GM13976 (cell line): ENCODE results near the gene CHCHD3.
"Not testable (repeated sequence)": the region's sequence is repeated elsewhere in the genome, so short reads cannot be mapped to it uniquely, and the experiment has no call there.

Source experiments
- DNase-seq: peaks from one replicate; pipeline ENCODE4 v3.0.0; 2012; ENCODE audit warnings: low spot score
- in situ Hi-C: fragments of 300-500 bp; cut with MboI; formaldehyde crosslinking; loops from one replicate; pipeline ENCODE4 v1.12.0; 2022; ENCODE audit warnings: low sequenced_read_pairs, mixed read lengths, inconsistent platforms; ENCODE audit not compliant: unreplicated experiment
- TF ChIP-seq, protein P1 (sequence below): IDR thresholded peaks from 2 replicates; pipeline ENCODE4 v1.5.1; 2012; ENCODE audit warnings: borderline replicate concordance, mild to moderate bottlenecking; ENCODE audit not compliant: insufficient read depth; ENCODE audit errors: extremely low read depth, missing control alignments, control extremely low read depth

Gene CHCHD3

DNA sequence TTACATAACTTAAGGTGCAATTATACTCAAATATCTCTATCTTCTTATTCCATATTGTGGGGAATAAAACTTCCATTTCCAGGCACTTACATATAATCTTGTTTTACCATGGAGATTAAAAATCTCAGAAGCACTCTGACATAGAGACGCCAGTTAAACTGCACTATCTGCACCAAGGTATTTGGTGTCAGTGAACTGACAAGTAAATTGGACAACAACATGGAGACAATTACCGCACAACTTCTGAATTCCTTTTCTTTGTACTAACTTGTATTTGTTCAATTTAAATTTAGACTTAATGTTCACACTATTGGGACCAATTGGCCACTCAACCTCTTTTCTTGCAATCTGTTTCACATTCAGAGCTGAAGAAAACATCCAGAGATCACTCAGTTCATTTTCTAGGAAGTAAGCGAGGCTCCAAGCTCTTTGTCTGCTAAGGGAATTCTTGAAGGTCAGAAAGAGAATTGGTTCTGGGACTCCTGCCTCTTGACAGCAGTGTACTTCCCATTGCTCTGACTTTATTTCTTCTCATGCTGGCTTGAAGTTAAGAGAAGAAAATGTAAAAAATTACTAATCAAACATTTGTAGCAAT, 184.7 kb downstream of the CHCHD3 start:
- in situ Hi-C loops: no loop called here
- no peak for DNase-seq
- TF ChIP-seq, protein P1, sequence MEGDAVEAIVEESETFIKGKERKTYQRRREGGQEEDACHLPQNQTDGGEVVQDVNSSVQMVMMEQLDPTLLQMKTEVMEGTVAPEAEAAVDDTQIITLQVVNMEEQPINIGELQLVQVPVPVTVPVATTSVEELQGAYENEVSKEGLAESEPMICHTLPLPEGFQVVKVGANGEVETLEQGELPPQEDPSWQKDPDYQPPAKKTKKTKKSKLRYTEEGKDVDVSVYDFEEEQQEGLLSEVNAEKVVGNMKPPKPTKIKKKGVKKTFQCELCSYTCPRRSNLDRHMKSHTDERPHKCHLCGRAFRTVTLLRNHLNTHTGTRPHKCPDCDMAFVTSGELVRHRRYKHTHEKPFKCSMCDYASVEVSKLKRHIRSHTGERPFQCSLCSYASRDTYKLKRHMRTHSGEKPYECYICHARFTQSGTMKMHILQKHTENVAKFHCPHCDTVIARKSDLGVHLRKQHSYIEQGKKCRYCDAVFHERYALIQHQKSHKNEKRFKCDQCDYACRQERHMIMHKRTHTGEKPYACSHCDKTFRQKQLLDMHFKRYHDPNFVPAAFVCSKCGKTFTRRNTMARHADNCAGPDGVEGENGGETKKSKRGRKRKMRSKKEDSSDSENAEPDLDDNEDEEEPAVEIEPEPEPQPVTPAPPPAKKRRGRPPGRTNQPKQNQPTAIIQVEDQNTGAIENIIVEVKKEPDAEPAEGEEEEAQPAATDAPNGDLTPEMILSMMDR: no peak

DNA sequence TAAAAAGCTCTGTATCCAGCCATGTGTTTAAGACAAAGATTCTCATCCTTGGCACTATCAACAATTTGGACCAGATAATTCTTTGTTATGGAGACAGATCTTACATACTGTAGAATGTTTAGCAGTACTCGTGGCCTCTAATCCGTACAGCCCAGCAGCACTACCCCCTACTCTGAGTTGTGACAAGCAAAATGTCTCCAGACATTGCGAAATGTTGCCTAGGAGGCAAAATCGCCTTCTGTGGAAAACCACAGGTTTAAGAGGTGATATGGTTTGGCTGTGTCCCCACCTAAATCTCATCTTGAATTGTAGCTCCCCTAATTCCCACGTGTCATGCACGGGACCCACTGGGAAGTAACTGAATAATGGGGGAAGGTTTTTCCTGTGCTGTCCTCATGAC, 186.7 kb downstream of the CHCHD3 start:
- TF ChIP-seq, protein P1: no peak
- in situ Hi-C loops: no loop called here
- no peak for DNase-seq

DNA sequence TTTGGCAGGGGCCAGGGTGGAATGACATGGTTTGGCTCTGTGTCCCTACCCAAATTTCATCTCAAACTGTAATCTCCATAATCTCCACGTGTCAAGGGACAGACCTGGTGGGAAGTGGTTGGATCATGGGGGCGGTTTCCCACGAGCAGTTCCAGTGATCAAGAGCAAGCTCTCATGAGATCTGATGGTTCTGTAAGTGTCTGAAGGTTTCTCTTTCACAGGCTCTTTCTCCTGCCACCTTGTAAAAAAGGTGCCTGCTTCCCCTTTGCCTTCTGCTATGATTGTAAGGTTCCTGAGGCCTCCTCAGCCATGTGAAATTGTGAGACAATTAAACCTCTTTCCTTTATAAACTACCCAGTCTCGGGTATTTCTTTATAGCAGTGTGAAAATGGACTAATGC, 188.3 kb downstream of the CHCHD3 start:
- in situ Hi-C loops: no loop called here
- TF ChIP-seq, protein P1: no peak
- no peak for DNase-seq

DNA sequence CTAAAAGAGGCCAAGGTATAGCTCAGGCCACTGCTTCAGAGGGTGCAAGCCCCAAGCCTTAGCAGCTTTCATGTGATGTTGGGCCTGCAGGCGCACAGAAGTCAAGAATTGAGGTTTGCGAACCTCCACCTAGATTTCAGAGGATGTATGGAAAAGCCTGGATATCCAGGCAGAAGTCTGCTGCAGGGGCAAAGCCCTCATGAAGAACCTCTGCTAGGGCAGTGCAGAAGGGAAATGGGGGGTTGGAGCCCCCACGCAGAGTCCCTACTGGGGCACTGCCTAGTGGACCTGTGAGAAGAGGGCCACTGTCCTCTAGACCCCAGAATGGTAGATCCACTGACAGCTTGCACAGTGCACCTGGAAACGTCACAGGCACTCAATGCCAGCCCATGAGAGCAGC, 189.1 kb downstream of the CHCHD3 start:
- in situ Hi-C loops, DNase-seq: not testable (repeated sequence)

DNA sequence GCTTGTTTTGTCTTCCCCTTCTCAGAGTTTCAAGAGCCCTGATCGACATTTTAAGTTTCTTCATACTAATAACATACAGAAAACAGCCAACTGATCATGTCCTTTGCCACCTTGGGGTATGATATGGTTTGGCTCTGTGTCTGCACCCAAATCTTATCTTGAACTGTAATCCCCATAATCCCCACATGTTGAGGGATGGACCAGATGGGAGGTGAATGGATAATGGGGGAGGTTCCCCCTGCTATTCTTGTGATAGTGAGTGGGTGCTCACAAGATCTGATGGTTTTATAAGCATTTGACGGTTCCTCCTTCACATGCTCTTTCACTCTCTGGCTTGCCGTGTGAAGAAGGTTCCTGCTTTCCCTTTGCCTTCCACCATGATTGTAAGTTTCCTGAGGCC, 190.3 kb downstream of the CHCHD3 start:
- in situ Hi-C loops: no loop called here
- TF ChIP-seq, protein P1: no peak
- DNase-seq: no peak

DNA sequence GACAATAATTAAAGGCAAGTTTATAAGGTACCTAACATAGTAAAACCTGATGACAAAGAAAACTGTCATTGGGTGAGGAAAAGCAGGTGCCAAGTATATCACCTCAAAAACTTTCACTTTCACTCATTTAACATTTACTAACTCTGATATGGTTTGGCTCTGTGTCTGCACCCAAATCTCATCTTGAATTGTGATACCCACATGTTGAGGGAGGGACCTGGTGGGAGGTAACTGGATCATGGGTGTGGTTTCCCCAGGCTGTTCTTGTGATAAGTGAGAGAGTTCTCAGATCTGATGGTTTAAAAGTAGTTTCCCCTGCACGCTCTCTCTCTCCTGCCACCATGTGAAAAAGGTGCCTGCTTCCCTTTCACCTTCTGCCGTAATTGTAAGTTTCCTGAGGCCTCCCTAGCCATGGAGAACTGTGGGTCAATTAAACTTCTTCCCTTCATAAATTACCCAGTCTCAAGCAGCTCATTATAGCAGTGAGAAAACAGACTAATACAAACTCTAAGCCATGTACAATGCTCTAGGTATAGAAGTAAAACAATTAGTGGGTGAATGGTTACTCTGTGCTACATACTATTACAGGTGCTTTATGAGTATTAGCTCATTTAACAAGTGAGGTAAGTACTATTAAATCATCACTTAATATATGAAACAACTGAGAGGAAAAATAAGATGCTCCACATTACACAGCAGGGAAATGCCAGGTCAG, 199.0 kb downstream of the CHCHD3 start:
- TF ChIP-seq, protein P1: no peak
- DNase-seq: no peak
- in situ Hi-C loops: no loop called here

DNA sequence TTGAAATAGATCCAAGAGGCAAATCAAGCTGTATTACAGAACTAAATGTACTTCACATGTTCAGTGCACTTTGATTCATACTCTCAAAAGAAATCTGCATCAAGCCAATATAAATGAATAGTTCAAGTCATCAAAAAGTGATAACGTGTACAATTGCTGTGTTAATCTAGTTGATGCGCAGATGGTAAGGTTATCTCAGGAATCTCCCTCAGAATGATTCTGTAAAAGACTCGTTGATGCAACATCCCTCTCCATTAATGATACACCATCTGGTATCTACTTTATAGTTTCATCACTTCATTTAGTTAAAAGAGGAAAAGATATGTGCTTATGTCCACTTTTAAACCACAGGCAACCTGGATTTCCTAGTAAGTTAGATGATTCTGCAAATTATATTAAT, 200.6 kb downstream of the CHCHD3 start:
- in situ Hi-C loops: no loop called here
- TF ChIP-seq, protein P1: no peak
- no peak for DNase-seq
